H1 (cell line): ENCODE results near the gene KCNRG. TPM values are rescaled to one million over a fixed set of nuclear protein-coding genes. Genes with fewer than 3 reads are reported as not detected.
A peak's percentile ranks its signal among the peaks of the same experiment; 100 is the strongest.

Source experiments
- CTCF ChIA-PET: fragments of 300-600 bp; sonication (Branson Sonifier 250); formaldehyde crosslinking; loops from one replicate; lab custom pipeline; 2021; ENCODE audit not compliant: partially characterized antibody; lab: Charles Lee
- POLR2A ChIA-PET: fragments of 300-600 bp; sonication (Branson Sonifier 250); formaldehyde crosslinking; loops from one replicate; lab custom pipeline; 2021; ENCODE audit warnings: inconsistent platforms; ENCODE audit not compliant: partially characterized antibody; lab: Charles Lee
- DNase-seq, 2 experiments: peaks; one replicate each; pipeline versions ENCODE4 v3.0.0 to v3.0.0-alpha.2; 2010 to 2022; ENCODE audit warnings: low spot score in 2 of 2, low read depth in 1 of 2, mixed read lengths in 1 of 2
- FAIRE-seq: peaks from 2 replicates; lab custom pipeline; 2011; peaks lifted over from hg19 to GRCh38; lab: Jason Lieb, UNC
- H2AFZ ChIP-seq: 2 replicates; pipeline ENCODE4 v1.8.1; 2012; ENCODE audit warnings: low read length, inconsistent platforms
- H2AK5ac ChIP-seq: 2 replicates; pipeline ENCODE4 v1.6.1; 2013; ENCODE audit warnings: low read depth, low read length
- H2BK120ac ChIP-seq: replicated peaks from 2 replicates; pipeline ENCODE3; 2013; ENCODE audit warnings: low read depth, low read length, inconsistent platforms
- H2BK12ac ChIP-seq: 2 replicates; pipeline ENCODE4 v1.6.1; 2013; ENCODE audit warnings: low read depth, low read length
- H2BK15ac ChIP-seq: 2 replicates; pipeline ENCODE4 v1.6.1; 2013; ENCODE audit warnings: low read length
- H2BK20ac ChIP-seq: 2 replicates; pipeline ENCODE4 v1.6.1; 2013; ENCODE audit warnings: low read length
- H2BK5ac ChIP-seq: 2 replicates; pipeline ENCODE4 v1.6.1; 2013; ENCODE audit warnings: low read depth, low read length
- H3K14ac ChIP-seq: 2 replicates; pipeline ENCODE4 v1.6.1; 2013; ENCODE audit warnings: inconsistent platforms; ENCODE audit not compliant: insufficient read length
- H3K18ac ChIP-seq: 2 replicates; pipeline ENCODE4 v1.6.1; 2013; ENCODE audit warnings: low read length; ENCODE audit errors: extremely low read depth
- H3K23ac ChIP-seq: 2 replicates; pipeline ENCODE4 v1.6.1; 2013; ENCODE audit warnings: inconsistent platforms; ENCODE audit not compliant: insufficient read length
- H3K23me2 ChIP-seq: 2 replicates; pipeline ENCODE4 v1.6.1; 2013; ENCODE audit warnings: low read depth, low read length
- H3K27ac ChIP-seq: 2 replicates; pipeline ENCODE4 v1.6.1; 2011; ENCODE audit warnings: low read depth, low read length, inconsistent platforms
- H3K27me3 ChIP-seq, 4 experiments: replicated peaks in 1 of 4; 1 replicate in 1 of 4; 2 replicates in 3 of 4; pipeline versions ENCODE4 v1.6.1 to v1.8.1; 2011 to 2013; ENCODE audit warnings: low read length in 3 of 4, mild to moderate bottlenecking in 3 of 4, inconsistent platforms in 2 of 4, mixed read lengths in 2 of 4, moderate library complexity in 1 of 4; ENCODE audit not compliant: control insufficient read depth in 3 of 4, insufficient read depth in 3 of 4; ENCODE audit errors: extremely low read depth in 1 of 4
- H3K36me3 ChIP-seq, 4 experiments: 2 replicates each; pipeline versions ENCODE4 v1.6.1 to v1.8.1; 2011 to 2013; ENCODE audit warnings: mild to moderate bottlenecking in 4 of 4, low read length in 3 of 4, moderate library complexity in 2 of 4, control low read depth in 1 of 4, inconsistent platforms in 1 of 4; ENCODE audit not compliant: insufficient read depth in 4 of 4, control insufficient read depth in 2 of 4
- H3K4ac ChIP-seq: replicated peaks from 2 replicates; pipeline ENCODE3; 2013; ENCODE audit warnings: low read length, low read depth, mixed read lengths, inconsistent platforms; ENCODE audit not compliant: insufficient read length
- H3K4me1 ChIP-seq, 4 experiments: replicated peaks in 1 of 4; 1 replicate in 1 of 4; 2 replicates in 3 of 4; pipeline versions ENCODE4 v1.6.1 to v1.8.1; 2011 to 2013; ENCODE audit warnings: low read length in 3 of 4, inconsistent platforms in 2 of 4, mixed read lengths in 1 of 4; ENCODE audit not compliant: insufficient read depth in 4 of 4, control insufficient read depth in 3 of 4
- H3K4me2 ChIP-seq, 2 experiments: 2 replicates each; pipeline versions ENCODE4 v1.6.1 to v1.8.1; 2011 to 2013; ENCODE audit warnings: low read depth in 2 of 2, low read length in 2 of 2, control low read depth in 1 of 2, inconsistent platforms in 1 of 2, mild to moderate bottlenecking in 1 of 2; ENCODE audit not compliant: insufficient read depth in 1 of 2
- H3K4me3 ChIP-seq, 4 experiments: fragments of 200-600, 300-600 bp in 1 of 4; sonication (generic), shearing (Covaris generic), sonication (Bioruptor Twin) in 1 of 4; 2 replicates each; pipeline versions ENCODE4 v1.5.1 to v1.8.1; 2011 to 2016; ENCODE audit warnings: low read length in 4 of 4, low read depth in 3 of 4, control low read depth in 2 of 4, inconsistent platforms in 2 of 4, mild to moderate bottlenecking in 2 of 4, mixed read lengths in 1 of 4, moderate library complexity in 1 of 4; ENCODE audit not compliant: insufficient read depth in 2 of 4; ENCODE audit errors: extremely low read depth in 1 of 4
- H3K56ac ChIP-seq: replicated peaks from 2 replicates; pipeline ENCODE3; 2013; ENCODE audit warnings: low read depth, mild to moderate bottlenecking, mixed read lengths, low read length, inconsistent platforms; ENCODE audit not compliant: insufficient read length
- H3K79me1 ChIP-seq: 2 replicates; pipeline ENCODE4 v1.6.1; 2013; ENCODE audit warnings: low read depth, low read length, control low read depth
- H3K79me2 ChIP-seq, 2 experiments: 2 replicates each; pipeline versions ENCODE4 v1.6.1 to v1.8.1; 2012 to 2013; ENCODE audit warnings: low read length in 2 of 2, mild to moderate bottlenecking in 2 of 2, inconsistent platforms in 1 of 2; ENCODE audit not compliant: insufficient read depth in 2 of 2, control insufficient read depth in 1 of 2
- H3K9ac ChIP-seq, 4 experiments: replicated peaks in 1 of 4; 1 replicate in 1 of 4; 2 replicates in 3 of 4; pipeline versions ENCODE4 v1.6.1 to v1.8.1; 2011 to 2013; ENCODE audit warnings: low read depth in 3 of 4, low read length in 3 of 4, control low read depth in 2 of 4, mild to moderate bottlenecking in 2 of 4, moderate library complexity in 2 of 4, inconsistent platforms in 1 of 4; ENCODE audit errors: extremely low read depth in 1 of 4
- H3K9me3 ChIP-seq, 2 experiments: 2 replicates each; pipeline versions ENCODE4 v1.6.1 to v1.8.1; 2012 to 2013; ENCODE audit warnings: mild to moderate bottlenecking in 2 of 2, moderate library complexity in 2 of 2, control low read depth in 1 of 2, inconsistent platforms in 1 of 2, low read depth in 1 of 2, low read length in 1 of 2, mixed read lengths in 1 of 2; ENCODE audit not compliant: insufficient read depth in 2 of 2
- H4K20me1 ChIP-seq, 2 experiments: replicated peaks in 1 of 2; 2 replicates each; pipeline versions ENCODE3 to v1.8.1; 2011 to 2013; ENCODE audit warnings: inconsistent platforms in 2 of 2, low read length in 2 of 2, mild to moderate bottlenecking in 1 of 2; ENCODE audit not compliant: insufficient read depth in 2 of 2, control insufficient read depth in 1 of 2
- H4K5ac ChIP-seq: 2 replicates; pipeline ENCODE4 v1.6.1; 2013; ENCODE audit warnings: low read length, low read depth, mixed read lengths, inconsistent platforms; ENCODE audit not compliant: insufficient read length
- H4K8ac ChIP-seq: 2 replicates; pipeline ENCODE4 v1.8.0; 2013; ENCODE audit warnings: mild to moderate bottlenecking, moderate library complexity, low read length, inconsistent platforms; ENCODE audit not compliant: insufficient read depth; ENCODE audit errors: extremely low read depth
- H4K91ac ChIP-seq: replicated peaks from 2 replicates; pipeline ENCODE3; 2013; ENCODE audit warnings: low read length, mixed read lengths, inconsistent platforms; ENCODE audit not compliant: insufficient read length
- SP4 ChIP-seq: IDR thresholded peaks from 2 replicates; pipeline ENCODE4 v1.6.1; 2012; ENCODE audit warnings: low read length, inconsistent platforms
- WGBS, 2 experiments: shearing (Covaris generic) in 1 of 2; methylation state at CpG; one replicate each; pipeline versions ENCODE4 v1.1.6 to v1.1.7; 2013 to 2015; ENCODE audit warnings: low lambda C conversion rate in 2 of 2, mixed read lengths in 2 of 2, inconsistent platforms in 1 of 2, low coverage in 1 of 2, missing lambda C conversion rate in 1 of 2; ENCODE audit not compliant: insufficient replicate concordance in 2 of 2, insufficient coverage in 1 of 2, insufficient read length in 1 of 2; ENCODE audit errors: extremely low coverage in 1 of 2, missing lambda C conversion rate in 1 of 2; 5-methylcytosine and 5-hydroxymethylcytosine counted together
- long read RNA-seq, 2 experiments: library from RNA in 1 of 2; library from capped mRNA in 1 of 2; stranded (forward); transcript quantifications; one replicate each; pipeline ENCODE4 v2.0.0, GENCODE V29; 2021; ENCODE audit warnings: inconsistent platforms in 1 of 2
- polyA minus RNA-seq, 3 experiments: library from RNA; depleted of rRNA, polyadenylated mRNA; stranded (reverse); fragments of >200 nt; gene quantifications; 1 replicate in 2 of 3; 2 replicates in 1 of 3; pipeline ENCODE4 v1.2.3, GENCODE V29; 2011
- polyA plus RNA-seq, 7 experiments: library from polyadenylated mRNA; depleted of rRNA in 3 of 7; stranded (reverse) in 5 of 7; unstranded in 2 of 7; fragments of >200 nt in 5 of 7; fragments of 200-250 nt in 2 of 7; gene quantifications; 1 replicate in 5 of 7; 2 replicates in 1 of 7; 4 replicates in 1 of 7; pipeline versions ENCODE4 v1.2.1 to v1.2.3, GENCODE V29; 2011 to 2013; ENCODE audit warnings: missing spikeins in 2 of 7, mixed read lengths in 2 of 7
- total RNA-seq: library from RNA; stranded (reverse); fragmentation: NEBNext Ultra II Directional; extraction: Animal tissue kit (Norgen Biotek cat#: 25700); gene quantifications from 2 replicates; pipeline ENCODE4 v1.2.1, GENCODE V29; 2021

Gene KCNRG, protein sequence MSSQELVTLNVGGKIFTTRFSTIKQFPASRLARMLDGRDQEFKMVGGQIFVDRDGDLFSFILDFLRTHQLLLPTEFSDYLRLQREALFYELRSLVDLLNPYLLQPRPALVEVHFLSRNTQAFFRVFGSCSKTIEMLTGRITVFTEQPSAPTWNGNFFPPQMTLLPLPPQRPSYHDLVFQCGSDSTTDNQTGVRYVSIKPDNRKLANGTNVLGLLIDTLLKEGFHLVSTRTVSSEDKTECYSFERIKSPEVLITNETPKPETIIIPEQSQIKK
- total RNA-seq, result 0.65 TPM in 1 of 2 replicates, not detected in the other
- polyA plus RNA-seq (2011; rRNA removed), result 0.71 and 1.2 TPM in 2 replicates
- 0.89 TPM for polyA plus RNA-seq (2011; cell fraction: cytosol; rRNA removed)
- polyA plus RNA-seq (2011; cell fraction: nucleus; rRNA removed), result 0.58 TPM
- polyA plus RNA-seq (2012, experiment 1 of 2), result 1.0 to 1.4 TPM (median 1.3 TPM) in 4 replicates
- polyA plus RNA-seq (2012, experiment 2 of 2), result not detected
- polyA plus RNA-seq (2013, experiment 1 of 2), result 1.4 TPM
- 1.5 TPM for polyA plus RNA-seq (2013, experiment 2 of 2)
- polyA minus RNA-seq (2011; rRNA and poly(A)+ RNA removed), result 4.9 and 9.0 TPM in 2 replicates
- 2.6 TPM for polyA minus RNA-seq (2011; cell fraction: cytosol; rRNA and poly(A)+ RNA removed)
- 3.2 TPM for polyA minus RNA-seq (2011; cell fraction: nucleus; rRNA and poly(A)+ RNA removed)
- long read RNA-seq, experiment 1, result 0 reads
- long read RNA-seq, experiment 2, partial matches to known transcripts, result 0 of 1 reads
- long read RNA-seq, experiment 2, other reads (novel, unspliced or antisense), result 1 of 1 reads

DNA sequence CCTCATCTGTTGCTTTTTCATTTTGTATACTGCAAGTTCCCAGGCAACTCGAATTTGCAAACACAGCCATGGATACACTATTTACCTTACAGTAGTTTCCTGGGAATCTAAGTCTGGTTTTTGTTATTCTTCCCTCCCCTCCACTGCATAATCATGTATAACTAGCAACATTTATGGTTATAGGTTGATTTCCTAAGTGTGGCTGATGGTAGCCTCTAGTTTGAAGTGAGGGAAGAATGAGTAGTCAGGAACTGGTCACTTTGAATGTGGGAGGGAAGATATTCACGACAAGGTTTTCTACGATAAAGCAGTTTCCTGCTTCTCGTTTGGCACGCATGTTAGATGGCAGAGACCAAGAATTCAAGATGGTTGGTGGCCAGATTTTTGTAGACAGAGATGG, at the start of gene KCNRG:
KCNRG (plus strand) TSS at position 187 of the 400 bp plus-strand sequence; CDS start at position 237, 50 bp downstream.
- peaks cover 0 to 27% (median 11%) of the 10 kb centered on the region in 4 experiments; a peak in 6 of 8 replicates for H3K36me3 ChIP-seq
- H3K56ac ChIP-seq, result no peak within 1 kb of the TSS
- peak within 1 kb of the TSS; percentile 21 to 48; a peak in 3 of 4 replicates for H3K4me2 ChIP-seq
- H2AK5ac ChIP-seq, result no peak within 1 kb of the TSS
- H3K4me1 ChIP-seq, result peaks cover 0 to 9% (median 6%) of the 10 kb centered on the region in 4 experiments; a peak in 5 of 7 replicates
- FAIRE-seq, result peak; percentile 45
- H2BK5ac ChIP-seq, result 0 out of 2 replicates have a peak within 1 kb of the TSS, but pooled peaks have one; percentile 19
- H3K23ac ChIP-seq, result no peak within 1 kb of the TSS
- 70% methylated on average over 5 of the region's 5 CpGs; no CpG with 5 or more reads in 1 of the 2 experiments for WGBS, 2 experiments
- H4K91ac ChIP-seq, result no peak within 1 kb of the TSS
- H3K4me3 ChIP-seq, result peak within 1 kb of the TSS in 1 of 4 experiments; percentile 20; a peak in 1 of 8 replicates
- POLR2A ChIA-PET, result interaction anchor here (0.7 to 3.0 kb wide), 2 partner anchors 11 to 18 kb away, joined by 3 to 13 read pairs; partner anchors contain the start of gene TRIM13
- H4K8ac ChIP-seq, result no peak within 1 kb of the TSS
- peak within 1 kb of the TSS; percentile 48 for H3K27ac ChIP-seq
- peaks cover 2% of the 10 kb centered on the region; the same call in 1 of the 2 replicates for H3K79me1 ChIP-seq
- H4K5ac ChIP-seq, result no peak within 1 kb of the TSS
- H3K14ac ChIP-seq, result no peak within 1 kb of the TSS
- H4K20me1 ChIP-seq, result peaks cover 3 to 10% of the 10 kb centered on the region in 2 experiments
- no peak within 1 kb of the TSS for H2BK120ac ChIP-seq
- peaks cover 0 to 23% of the 10 kb centered on the region in 2 experiments; a peak in 2 of 4 replicates for H3K79me2 ChIP-seq
- no peaks in the 10 kb centered on the region for H3K27me3 ChIP-seq
- no peak within 1 kb of the TSS for H3K18ac ChIP-seq
- no peak within 1 kb of the TSS for H2BK12ac ChIP-seq
- no peak for DNase-seq
- H3K4ac ChIP-seq, result no peak within 1 kb of the TSS
- no peaks in the 10 kb centered on the region for H3K23me2 ChIP-seq
- no peak within 1 kb of the TSS for H2BK20ac ChIP-seq
- H3K9ac ChIP-seq, result no peak within 1 kb of the TSS
- H2BK15ac ChIP-seq, result no peak within 1 kb of the TSS
- H3K9me3 ChIP-seq, result no peaks in the 10 kb centered on the region
- CTCF ChIA-PET, result interaction anchor here (1.0 to 1.4 kb wide), 2 partner anchors 12 to 18 kb away, joined by 3 to 8 read pairs; partner anchors contain the start of gene TRIM13
- H2AFZ ChIP-seq, result no peak within 1 kb of the TSS
- TF ChIP-seq SP4, result no peak
